ENCODE results near the gene HMGCL. TPM values are rescaled to one million over a fixed set of nuclear protein-coding genes. Genes with fewer than 3 reads are reported as not detected.
"Not testable (repeated sequence)": the region's sequence is repeated elsewhere in the genome, so short reads cannot be mapped to it uniquely, and the experiment has no call there.

The HMGCL gene
- total RNA-seq, 4 donors from 2014 or later, result 19.2 to 47.1 (median 41.4) TPM

DNA sequence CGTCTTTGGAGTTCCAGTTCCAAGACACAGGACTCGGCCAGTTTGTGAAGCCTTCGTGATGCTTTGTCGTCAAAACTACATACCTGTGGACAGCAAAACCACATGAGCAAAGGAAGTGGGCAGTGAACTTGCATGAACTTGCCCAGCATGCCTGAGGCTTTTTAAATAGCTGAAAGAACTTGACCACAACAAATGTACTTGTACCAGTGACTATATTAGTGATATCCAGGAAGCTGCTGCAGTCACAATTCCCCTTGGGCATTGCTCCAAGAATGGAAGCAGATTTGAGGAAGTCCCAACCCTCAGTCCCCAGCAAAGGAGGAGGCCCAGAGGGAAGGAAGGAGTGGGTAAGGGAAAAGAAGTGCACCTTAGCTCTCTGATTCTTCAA lies 40.3 kb upstream of the HMGCL start:
- DNase-seq (ENCODE audit: low spot score) (no peak), ATAC-seq (ENCODE audit: low FRiP score) (no peak)
- TF ChIP-seq CTCF (IDR thresholded peaks at IDR 0.05), result no peak

DNA sequence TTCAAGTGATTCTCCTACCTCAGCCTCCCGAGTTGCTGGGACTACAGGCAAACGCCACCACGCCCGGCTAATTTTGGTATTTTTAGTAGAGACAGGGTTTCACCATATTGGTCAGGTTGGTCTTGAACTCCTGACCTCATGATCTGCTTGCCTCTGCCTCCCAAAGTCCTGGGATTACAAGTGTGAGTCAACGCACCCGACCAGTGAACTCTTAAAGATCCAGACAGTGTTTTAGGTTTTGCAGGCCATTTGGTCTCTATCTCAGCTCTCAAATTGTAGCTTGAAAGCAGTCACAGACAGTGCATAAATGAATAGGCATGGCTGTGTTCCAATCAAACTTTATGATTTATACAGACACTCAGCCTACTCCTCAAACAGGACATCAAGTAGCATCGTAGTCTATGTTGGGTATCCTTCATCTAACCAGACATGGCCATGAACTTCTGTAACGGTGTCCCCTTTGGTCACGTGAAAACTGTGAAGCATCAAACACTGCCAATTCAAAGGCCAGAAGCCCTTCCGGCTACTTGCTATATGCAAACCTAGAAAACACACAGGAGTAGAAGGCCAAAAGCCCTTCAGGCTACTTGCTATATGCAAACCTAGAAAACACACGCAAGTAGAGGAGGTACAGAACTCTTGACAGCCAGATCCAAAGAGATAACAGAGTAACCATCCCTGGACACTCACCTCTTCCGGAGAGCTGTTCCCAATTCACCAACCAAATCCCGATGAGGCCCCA lies 39.7 kb upstream of the HMGCL start:
- TF ChIP-seq CTCF (IDR thresholded peaks at IDR 0.05), result no peak
- ATAC-seq (ENCODE audit: low FRiP score), result no peak

GRCh38 chr1:23862640-23863039 lies 37.4 kb upstream of the HMGCL start:
- no peak for ATAC-seq (ENCODE audit: low FRiP score)
- DNase-seq (ENCODE audit: low spot score), result no peak
- no peak for TF ChIP-seq CTCF (IDR thresholded peaks at IDR 0.05)

More for the DNA sequence above, 39.7 kb upstream of the HMGCL start:
- no peak for DNase-seq (ENCODE audit: low spot score)

- DNase-seq (ENCODE audit: low spot score) (no peak), ATAC-seq (ENCODE audit: low FRiP score) (no peak)
- no peak for TF ChIP-seq CTCF (IDR thresholded peaks at IDR 0.05)
These were observed 29.3 kb upstream of the HMGCL start for GRCh38 chr1:23854568-23854967.

DNA sequence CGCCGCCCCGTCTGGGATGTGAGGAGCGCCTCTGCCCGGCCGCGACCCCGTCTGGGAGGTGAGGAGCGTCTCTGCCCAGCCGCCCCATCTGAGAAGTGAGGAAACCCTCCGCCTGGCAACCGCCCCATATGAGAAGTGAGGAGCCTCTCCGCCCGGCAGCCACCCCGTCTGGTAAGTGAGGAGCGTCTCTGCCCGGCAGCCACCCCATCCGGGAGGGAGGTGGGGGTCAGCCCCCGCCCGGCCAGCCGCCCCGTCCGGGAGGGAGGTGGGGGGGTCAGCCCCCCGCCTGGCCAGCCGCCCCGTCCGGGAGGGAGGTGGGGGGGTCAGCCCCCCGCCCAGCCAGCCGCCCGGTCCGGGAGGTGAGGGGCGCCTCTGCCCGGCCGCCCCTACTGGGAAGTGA lies 27.9 kb upstream of the HMGCL start:
- not testable (repeated sequence) for ATAC-seq (ENCODE audit: low FRiP score)

GRCh38 chr1:23851406-23851805 lies 26.2 kb upstream of the HMGCL start:
- not testable (repeated sequence) for DNase-seq (ENCODE audit: low spot score); ATAC-seq (ENCODE audit: low FRiP score)

More for the DNA sequence above, 27.9 kb upstream of the HMGCL start:
- not testable (repeated sequence) for DNase-seq (ENCODE audit: low spot score)

DNA sequence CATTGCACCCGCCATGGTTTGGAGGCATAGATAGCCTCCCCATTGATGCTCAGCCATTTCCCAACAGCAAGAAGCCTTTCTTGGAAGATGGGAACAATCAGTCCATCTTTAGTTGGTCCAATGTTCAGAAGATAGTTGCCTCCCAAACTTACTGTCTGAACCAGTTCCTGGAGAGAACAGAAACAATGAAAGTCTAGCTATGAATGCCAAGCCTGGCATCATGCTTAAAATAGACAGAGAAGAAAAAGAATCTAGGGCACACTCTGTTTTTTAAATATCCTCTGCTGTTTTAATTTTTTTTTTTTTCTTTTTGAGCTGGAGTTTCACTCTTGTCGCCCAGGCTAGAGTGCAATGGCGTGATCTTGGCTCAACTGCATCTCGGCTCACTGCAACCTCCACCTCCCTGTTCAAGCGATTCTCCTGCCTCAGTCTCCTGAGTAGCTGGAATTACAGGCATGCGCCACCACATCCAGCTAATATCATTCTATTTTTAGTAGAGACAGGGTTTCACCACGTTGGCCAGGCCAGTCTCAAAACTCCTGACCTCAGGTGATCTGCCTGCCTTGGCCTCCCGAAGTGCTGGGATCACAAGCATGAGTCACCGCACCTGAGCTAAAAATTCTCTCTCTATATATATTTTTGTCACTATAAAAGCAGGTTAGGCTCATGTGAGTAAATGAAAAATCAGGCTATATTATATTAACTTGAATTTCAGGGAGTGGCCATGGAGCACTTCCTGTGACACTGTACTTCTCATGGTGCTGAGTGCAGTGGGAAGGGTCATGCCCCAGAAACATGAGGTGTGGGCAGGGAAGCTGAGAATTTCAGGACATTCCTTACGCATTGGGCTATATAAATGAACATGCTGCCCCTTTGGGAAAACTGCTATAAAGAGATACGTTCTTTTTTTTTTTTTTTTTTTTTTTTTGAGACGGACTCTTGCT lies 23.7 kb upstream of the HMGCL start:
- no peak for ATAC-seq (ENCODE audit: low FRiP score)
- DNase-seq (ENCODE audit: low spot score), result no peak
- TF ChIP-seq CTCF (IDR thresholded peaks at IDR 0.05), result no peak

DNA sequence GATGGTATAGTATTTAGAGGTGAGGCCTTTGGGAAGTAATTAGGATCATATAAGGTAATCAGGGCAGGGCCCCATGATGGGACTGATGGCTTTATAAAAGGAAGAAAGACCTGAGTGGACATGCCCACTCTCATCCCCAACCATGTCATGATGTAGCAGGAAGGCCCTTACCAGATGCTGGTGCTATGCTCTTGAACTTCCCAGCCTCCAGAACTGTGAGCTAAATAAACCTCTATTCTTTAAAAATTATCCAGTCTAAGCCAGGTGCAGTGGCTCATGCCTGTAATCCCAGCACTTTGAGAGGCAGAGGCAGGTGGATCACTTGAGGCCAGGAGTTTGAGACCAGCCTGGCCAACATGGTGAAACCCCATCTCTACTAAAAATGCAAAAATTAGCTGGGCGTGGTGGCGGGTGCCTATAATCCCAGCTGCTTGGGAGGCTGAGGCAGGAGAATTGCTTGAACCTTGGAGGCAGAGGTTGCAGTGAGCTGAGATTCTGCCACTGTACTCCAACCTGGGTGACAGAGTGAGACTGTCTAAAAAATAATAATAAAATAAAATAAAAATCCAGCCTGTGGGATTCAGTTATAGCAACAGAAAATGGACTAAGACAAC lies 22.4 kb upstream of the HMGCL start:
- not testable (repeated sequence) for ATAC-seq (ENCODE audit: low FRiP score); DNase-seq (ENCODE audit: low spot score)

Measured in omental fat pad (tissue), 4 donors.